ENCODE data around the gene BORCS8. TPM values are rescaled to one million over a fixed set of nuclear protein-coding genes. Genes with fewer than 3 reads are reported as not detected.
A peak's percentile ranks its signal among the peaks of the same experiment; 100 is the strongest.

The BORCS8 gene
- total RNA-seq, 1 experiment from 2014 or later: 19.3 TPM

- DNase-seq (ENCODE audit: low spot score): no peak
Observed at GRCh38 chr19:19213426-19214158, 21.6 kb upstream of the BORCS8 start.

GRCh38 chr19:19212916-19213315 is 21.0 kb upstream of the BORCS8 start:
- no peak for DNase-seq (ENCODE audit: low spot score)

GRCh38 chr19:19211499-19212420 is 19.8 kb upstream of the BORCS8 start, which contains the start of gene NCAN:
Gene NCAN, plus strand, starts transcription at chr19:19211958. Its CDS starts 4,996 bp downstream, at chr19:19216954.
- no peak for DNase-seq (ENCODE audit: low spot score)

DNA sequence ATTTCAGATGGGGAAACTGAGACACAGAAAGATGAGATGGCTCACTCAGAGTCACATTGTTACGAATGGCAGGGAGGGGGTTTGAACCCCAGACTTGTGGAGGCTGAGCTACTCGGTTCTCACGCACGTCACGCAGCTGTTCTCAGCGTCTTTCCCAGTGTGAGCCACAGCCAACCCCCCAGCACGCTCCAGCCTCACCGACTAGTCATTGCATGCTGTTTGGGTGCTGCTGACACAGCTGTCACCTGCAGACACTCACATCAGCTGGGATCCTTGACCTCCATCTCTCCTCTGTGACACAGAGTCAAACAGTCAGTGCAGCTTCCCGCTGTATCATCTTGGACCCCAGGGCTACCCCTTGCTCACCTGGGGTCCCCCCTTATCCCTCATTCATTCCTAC is 17.4 kb upstream of the BORCS8 start:
- no peak for DNase-seq (ENCODE audit: low spot score)

DNA sequence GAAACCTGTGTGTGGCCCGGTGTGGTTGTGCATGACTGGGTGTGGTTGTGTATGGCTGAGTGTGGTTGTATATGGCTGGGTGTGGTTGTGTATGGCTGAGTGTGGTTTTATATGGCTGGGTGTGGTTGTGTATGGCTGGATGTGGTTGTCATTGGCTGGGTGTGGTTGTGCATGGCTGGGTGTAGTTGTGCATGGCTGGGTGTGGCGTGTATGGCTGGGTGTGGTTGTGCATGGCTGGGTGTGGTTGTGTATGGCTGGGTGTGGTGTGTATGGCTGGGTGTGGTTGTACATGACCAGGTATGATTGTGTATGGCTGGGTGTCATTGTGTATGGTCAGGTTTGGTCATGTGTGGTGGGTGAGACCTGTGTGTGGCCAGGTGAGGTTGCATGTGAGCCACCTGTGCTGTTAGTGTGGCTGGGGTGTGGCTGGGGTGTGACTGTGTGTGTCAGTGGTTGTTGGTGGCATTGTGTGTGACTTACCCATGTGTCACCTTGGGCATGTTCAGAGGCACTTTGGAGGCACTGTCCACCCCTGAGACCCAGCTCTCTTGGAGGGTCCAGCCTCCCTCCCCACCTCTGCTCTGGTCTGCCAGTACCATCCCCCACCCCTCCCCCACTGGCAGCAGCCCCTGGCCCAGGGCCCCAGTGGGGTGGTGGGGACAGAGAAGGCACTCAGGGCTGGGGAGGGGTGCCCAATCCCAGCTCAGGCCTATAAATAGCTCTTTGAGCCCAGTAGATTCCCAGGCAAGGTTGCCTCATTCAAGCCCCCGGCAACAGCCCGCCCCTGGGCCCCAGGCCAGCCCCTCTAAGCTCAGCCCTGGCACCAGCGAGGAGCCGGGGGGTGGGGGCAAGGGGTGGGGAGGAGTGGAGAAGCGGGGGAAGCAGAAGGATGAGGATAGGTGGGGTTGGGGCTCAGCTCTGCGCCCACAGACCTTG is 16.0 kb upstream of the BORCS8 start:
- DNase-seq (ENCODE audit: low spot score): no peak

DNA sequence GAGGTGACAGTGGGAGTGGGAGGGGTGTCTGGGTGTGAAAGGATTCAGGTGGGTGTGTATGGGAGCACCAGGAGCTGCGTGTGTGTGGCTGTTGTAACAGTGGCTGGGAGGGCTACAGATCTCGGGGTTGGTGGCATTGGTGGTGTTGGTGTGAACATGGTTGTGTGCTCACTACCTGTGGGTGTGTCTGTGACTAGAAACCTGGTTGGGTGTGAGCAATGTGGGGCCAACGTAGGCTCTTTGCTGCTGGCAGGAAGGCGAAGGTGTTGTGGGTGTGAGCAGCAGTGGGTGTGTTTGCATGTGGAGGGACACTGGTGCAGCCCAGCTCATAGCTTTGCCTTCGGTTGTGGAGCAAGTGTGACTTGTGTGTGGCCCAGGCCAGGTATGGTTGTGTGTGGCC is 15.0 kb upstream of the BORCS8 start:
- no peak for DNase-seq (ENCODE audit: low spot score)

DNA sequence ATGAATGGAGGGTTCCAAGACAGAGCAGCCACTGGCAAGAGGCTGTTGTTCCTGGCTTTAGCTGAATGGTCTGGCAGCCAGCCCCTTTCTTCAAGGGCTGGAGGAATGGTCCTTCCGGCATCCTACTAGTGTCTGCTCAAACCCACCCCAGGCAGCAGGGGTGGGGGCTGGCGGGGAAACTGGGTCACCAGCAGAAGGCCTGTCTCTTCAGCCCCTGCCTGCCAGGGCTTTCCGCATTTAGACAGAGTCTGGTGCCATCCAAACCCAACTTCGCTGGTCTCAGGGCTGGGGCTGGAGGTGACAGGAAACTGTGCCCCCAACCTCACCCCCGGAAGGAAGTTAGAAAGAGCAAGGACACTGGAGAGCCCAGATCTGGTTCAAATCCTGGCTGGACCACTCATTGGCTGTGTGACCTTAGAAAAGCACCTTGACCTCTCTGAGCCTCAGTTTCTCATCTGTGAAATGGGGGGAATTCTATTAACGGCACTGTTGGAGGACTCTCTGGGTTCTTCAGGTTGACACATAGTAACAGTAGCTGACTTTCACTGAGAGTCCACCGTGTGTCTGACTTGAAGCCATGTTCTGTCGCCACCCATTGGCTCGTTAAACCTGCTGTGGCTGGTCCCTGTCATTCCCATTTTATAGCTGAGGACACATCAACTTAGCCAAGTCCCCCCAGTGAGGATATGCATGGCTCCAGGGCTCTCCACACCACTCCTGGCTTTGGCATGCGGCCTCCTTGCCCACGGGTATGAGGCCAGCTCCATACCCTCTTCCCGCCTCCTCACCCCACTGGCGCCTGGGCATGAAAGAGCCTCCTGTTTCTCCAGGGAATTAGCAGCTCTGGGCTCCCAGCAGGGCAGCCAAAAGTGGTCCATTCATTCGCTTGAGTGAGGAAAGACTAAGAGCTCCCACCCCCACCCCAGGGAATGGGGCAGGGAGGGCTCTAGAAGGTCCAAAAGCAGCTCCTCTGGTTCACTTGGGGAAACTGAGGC is 13.8 kb upstream of the BORCS8 start:
- DNase-seq (ENCODE audit: low spot score): no peak

GRCh38 chr19:19204181-19204580 is 12.2 kb upstream of the BORCS8 start:
- DNase-seq (ENCODE audit: low spot score): no peak

GRCh38 chr19:19203012-19203856 is 11.3 kb upstream of the BORCS8 start, which contains the start of gene NR2C2AP:
Gene NR2C2AP, minus strand, starts transcription at chr19:19203414. Its CDS starts 354 bp downstream, at chr19:19203060.
- peak; percentile 90 for DNase-seq (ENCODE audit: low spot score)

- DNase-seq (ENCODE audit: low spot score): no peak
Observed at GRCh38 chr19:19202707-19203011, 10.7 kb upstream of the BORCS8 start.

DNA sequence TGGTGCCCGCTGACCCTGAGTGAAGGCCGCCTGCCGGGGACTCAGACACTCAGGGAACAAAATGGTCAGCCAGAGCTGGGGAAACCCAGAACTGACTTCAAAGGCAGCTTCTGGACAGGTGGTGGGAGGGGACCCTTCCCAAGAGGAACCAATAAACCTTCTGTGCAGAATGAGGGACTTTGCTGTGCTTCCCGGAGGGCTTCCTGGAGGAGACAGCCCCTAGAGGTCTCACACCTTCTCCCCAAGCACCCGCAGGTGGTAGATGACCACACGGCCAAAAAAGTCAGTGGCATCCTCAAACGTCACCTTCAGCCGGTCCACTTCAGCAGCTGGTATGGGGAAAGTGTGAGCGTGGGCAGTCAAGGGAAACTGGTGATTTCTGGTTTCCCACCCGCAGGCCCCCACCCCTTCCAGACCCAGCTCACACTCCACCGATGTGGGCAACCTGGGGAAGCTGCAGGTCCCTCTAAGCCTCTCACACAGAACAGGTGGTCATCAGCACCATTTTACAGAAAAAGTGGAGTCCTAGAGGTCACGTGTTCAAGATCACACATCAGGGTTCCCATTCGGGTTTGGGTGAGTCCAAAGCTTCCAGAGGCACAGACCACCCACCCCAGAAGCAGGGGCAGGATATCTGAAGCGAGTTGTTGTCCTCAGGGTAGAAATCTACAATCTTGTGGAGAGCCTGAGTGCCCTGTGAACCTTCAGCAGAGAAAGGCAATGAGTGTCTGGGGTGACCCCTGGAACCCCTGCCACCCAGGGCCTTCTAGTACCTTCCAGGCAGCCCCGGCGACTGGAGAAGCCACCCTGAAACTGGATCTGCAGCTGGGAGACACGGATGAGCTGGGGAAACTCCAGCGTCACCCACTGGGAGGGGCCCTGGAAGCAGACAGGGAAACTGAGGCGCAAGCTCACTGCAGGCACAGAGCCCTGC is 10.0 kb upstream of the BORCS8 start:
- DNase-seq (ENCODE audit: low spot score): no peak

- DNase-seq (ENCODE audit: low spot score): no peak
Observed at GRCh38 chr19:19193926-19194325, 2.0 kb upstream of the BORCS8 start.

DNA sequence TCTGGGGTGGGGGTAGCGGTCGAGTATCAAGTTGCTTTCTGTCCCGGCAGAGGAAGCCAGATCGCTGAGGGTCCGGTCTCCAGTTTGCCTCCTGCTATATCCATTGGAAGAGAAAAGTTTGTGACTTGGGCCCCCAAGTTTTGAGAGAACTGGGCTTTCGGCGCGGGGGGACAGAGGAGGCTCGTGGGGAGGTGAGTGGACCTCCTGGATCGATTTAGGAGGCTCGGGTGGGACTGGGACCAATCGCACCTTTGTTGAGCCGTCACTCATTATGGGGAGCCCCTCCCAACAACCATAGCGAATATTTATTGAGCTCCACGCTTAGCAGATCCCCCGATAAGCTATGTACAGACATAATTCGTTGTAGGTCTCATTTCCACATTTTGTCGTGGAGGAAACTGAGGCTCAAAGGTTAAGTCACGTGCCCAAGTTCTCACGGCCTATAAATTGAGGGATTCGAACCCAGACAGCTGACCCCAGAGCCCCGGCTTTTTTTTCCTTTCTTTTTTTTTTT is 1.0 kb upstream of the BORCS8 start:
- no peak for DNase-seq (ENCODE audit: low spot score)

DNA sequence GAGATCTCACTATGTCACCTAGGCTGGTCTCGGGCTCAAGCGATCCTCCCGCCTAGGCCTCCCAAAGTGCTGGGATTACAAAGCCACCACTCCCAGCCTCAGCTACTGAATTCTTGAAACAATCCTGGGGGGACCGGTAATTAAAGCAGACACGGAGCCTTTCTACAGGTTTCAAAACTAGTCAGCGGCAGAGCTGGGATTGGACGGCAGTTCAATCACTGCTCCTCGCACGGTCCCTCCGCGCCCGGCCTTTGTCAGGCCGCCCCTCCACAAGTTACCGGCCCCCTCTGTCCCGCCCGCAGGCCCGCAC is 229 bp downstream of the BORCS8 start:
- no peak for DNase-seq (ENCODE audit: low spot score)

DNA sequence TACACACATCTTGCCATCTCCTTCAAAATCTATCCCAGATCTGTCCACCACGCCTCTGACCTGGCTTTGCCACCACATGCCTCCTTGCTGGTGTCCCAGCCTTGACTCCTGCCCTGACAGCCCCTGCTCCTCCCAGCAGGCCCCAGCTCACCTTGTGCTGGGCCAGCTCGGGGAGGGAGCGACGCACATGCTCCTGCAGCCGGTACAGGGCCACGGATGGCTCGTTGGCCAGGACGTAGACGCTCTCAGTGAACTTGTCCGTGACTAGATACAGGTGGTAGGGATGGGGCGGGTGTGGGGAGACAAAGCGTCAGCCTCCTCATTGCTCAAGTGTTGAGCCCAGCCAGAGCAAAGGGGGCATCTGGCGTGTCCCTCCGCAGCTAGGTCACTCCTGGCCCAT is 5.2 kb downstream of the BORCS8 start:
- no peak for DNase-seq (ENCODE audit: low spot score)

DNA sequence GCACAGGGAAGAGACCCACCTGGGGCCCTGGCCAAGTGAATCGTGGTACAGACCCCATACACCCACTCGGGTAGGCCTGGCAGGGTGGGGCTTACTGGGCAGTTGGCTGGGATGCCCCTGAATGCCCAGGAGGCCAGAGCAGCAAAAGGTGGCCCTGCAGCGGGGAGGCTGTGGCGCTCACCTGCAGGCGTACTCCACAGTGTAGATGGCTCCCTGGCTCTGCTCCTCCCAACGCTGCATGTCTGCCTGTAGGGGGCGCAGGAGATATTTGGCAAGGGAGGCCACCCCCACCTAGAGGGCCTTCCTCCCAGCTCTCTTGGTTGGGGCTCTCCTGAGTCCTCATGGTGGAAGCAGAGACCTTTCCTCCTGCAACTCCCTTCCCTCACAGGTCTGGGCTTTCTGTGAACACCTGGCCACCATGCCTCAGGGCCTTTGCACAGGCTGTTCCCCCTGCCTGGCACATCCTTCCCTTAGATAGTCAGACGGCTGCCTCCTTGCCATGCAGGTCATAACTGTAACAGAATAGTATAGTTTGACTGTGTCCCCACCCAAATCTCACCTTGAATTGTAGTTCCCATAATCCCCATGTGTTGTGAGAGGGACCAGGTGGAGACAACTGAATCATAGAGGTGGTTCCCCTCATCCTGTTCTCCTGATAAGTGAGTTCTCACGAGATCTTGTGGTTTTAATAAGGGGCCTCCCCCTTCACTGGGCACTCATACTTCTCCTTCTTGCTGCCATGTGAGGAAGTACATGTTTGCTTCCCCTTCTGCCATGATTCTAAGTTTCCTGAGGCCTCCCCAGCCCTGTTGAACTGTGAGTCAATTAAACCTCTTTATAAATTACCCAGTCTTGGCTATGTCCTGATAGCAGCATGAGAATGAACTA is 5.9 kb downstream of the BORCS8 start:
- DNase-seq (ENCODE audit: low spot score): peak; percentile 53

GRCh38 chr19:19181488-19181998 is 10.4 kb downstream of the BORCS8 start:
- DNase-seq (ENCODE audit: low spot score): no peak

Data from H4 (cell line).